GM19025 (cell line): ENCODE data around the gene SLC13A2.

Experiments used
- ATAC-seq: cut with Tn5 transposase; IDR thresholded peaks from one replicate; pipeline ENCODE4 v1.9.1; 2021; ENCODE audit warnings: mild to moderate bottlenecking, low read depth, moderate library complexity; ENCODE audit not compliant: unreplicated experiment

Gene SLC13A2

DNA sequence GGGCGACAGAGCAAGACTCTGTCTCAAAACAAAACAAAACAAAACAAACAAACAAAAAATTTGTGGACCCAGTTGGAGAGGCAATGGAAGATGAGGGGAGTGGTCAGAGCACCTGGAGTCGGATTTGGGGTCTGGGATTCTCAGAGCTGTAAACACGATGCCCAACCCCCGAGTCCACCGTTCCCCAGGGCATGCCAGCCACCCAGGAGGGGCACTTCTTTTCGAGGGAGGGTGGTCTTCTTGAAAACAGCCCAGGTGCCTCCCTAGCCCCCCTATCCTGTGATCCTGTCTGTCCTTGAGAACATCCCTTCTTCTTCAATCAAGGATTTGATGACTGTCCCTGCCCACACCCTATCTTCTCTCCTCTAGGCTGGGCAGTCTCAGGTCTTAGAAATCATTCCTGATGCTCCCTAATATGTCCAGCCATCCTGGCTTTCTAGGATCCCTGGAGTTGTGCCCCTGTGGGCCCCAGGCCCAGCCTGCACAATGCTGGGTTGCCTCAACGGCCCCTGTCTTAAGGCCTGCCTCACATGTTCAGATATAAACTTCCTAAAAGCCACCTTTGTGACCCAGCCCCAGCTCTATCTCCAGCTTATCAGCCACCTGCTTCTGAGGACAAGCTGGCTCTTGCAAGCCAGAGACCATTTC lies 3.1 kb upstream of the SLC13A2 start:
- ATAC-seq = no peak

DNA sequence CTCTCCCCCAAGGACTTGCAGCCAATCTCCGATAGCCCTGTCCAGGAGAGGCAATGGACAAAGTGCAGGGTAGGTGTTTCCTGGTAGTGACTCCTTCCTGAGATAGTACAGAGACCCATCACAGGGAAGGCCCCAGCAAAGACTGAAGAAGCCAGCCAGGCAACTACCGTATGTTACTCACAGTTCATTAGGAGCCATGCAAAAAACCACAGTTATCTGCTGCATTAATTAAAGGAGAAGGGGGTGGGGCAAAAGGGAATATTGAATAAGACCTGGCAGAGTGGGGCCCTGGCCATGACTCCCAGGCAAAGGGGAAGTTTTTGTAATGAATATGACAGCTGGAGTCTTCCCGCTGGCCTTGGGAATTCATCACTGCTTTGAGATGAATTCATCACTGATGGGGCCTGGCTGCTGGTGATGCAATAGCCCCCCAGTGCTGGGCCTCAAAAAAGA lies 2.5 kb upstream of the SLC13A2 start:
- ATAC-seq = no peak

DNA sequence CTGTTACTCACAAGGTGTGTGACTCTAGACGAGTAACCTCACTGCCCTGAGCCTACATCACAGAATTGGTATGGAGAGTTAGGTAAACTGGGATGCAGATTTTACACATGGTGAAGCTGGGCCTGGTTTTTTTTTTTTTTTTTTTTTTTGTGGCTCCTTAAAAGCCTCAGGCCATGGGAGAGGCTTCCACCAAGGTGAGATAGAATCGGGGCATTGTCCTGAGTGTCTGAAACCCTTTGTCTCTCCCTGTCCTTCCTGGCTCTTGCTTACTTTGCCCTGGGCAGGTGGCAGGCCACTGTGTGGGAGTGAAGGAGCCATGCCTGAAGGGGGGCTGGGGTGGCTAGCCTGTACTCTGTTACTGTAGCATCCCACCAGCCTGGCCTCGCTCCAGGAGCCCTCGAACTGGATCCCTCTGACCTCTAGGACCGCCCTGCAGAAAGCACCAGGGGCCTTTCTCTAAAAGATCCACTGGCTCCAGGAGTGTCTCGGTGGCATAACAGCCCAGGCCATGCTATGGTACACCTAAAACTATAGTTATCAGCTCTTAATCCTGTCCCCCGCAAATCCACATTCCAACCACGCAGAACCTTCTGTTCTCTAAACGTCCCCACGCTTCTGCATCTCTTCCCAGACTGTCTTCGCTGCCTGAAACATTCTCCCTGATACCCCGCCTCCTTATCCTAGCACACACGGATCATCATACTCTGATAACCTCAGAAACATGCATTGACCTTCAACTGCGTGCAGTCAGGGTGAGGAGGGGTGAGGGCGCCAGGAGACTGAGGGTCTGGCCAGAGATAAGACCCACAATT lies 1.7 kb upstream of the SLC13A2 start:
- ATAC-seq = no peak

DNA sequence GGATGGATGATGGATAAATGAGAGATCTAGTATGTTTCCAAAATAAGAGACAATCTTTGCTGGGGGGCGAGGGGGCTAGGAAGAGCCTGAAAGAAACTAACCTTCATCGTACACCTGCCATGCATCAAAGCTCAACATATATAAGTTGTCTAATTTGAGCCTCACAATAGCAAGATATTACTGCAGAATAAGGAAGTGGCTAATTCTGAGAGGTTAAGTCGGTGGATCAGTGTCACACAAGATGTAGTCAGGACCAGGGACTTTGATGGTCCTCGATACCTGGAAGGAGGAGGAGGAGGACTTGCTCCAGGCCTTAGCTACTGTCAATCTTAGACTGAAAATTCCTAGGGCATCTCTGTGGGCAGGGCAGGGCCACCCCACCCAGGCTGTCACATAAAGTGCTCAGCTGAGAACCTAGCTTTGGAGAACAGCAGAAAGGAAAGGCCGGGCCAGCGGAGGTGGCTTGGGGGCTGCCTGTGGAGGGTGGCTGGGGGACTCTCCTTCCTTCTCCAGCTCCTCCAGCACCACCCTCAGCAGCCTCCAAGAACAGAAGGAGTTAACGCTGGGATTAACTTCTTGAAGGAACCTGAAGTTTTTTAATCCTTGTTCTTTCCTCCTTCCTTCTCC lies 460 bp upstream of the SLC13A2 start:
- ATAC-seq = no peak

DNA sequence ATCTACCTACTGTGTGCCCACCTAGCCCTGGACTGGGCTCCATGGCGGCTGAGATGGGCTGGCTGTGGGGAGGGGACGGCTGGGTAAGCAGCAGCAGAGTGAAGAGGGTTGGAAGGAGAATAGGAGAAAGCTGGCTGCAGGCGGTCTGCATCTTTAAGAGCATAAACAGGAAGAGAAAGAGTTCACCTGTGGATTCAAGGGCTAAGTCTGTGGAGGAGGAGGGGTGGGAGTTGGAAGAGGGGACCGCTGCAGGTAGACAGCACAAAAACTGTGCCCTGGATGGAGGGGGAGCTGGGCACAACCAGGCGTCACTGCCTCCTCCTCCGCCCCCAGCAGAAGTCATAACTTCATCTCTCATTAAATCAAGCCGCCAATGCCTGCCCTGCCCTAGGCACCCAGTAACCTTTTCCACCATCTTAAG lies 677 bp downstream of the SLC13A2 start:
- no peak for ATAC-seq

DNA sequence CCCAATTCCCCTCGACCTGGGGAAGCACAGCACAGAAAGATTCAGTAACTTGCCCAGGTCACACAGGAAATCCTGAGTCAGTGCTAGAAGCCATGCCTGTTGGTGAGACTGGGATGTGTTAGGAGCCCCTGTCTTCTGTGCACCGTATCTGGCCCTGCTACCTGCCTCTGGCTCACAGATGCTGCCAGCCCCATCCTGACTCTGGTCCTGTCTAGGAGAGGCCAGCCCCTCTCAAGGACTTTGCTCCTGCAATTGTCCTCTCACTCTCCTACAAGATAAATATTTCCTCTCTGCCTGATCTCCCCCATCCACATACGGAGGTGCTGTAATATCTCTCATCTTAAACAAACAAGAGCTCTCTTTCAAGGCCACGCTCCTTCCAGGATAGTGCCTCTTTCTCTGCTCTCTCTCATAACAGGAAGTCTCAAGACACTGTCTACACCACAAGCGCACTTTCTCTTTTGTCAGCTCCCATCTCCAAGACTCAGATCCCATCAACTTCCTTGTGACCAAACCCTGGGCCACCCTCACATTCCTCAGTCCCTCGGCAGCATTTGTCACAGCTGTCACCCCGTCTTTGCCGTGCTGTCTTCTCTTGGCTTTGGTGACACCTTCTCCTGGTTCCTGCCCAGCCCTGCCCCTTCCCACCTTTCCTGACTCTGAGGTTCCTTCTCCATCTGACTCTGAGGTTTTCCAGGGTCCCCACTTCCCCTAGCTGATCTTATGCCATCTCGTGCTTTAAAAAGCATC lies 1.9 kb downstream of the SLC13A2 start:
- ATAC-seq = no peak

DNA sequence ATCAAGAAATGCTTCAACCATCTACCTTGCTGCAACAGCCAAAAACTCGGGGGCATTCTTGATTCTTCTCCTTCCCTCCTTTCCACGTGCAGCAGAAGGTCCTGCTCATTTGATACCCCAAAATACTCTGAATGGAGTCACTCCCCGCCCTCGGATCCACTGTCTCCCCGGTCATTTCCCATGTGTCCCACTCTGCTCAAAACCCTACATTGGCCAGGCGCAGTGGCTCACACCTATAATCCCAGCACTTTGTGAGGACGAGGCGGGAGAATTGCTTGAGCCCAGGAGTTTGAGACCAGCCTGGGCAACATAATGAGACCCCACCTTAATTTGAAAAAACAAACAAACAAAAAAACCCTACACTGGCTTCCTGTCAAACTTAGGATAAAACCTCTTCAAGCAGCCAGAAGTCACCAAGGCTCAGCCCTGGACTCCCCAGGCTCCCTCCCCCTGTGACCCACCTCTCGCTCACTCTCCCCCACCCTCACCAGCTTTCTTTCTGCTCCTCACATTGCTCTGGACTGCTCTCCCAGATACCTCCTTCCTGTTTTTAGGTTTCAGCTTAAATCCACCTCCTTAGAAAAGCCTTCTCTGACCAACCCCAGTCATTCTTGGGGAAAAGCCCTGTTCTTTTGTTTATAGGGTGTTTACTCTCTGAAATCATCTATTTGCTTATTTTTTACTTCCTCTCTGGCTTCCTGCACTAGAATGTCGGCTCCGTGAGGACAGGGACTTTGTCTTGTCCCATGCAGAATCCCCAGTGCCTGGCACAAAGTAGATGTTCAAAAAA lies 2.8 kb downstream of the SLC13A2 start:
- ATAC-seq = no peak

DNA sequence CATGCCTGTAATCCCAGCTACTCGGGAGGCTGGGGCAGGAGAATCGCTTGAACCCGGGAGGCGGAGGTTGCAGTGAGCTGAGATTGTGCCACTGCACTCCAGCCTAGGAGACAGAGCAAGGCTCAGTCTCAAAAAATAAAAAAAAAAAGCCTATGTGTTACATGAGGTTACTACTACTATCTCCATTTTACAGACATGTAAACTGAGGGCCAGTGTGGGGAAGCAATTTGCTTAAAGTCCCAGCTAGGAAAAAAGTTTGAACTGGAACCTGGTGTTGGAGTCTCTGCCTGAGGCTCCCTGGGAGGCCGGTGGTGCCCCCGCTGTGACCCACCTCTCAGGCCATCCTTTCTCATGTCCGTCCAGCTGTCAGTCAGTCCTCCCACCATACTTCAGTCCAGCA lies 4.5 kb downstream of the SLC13A2 start:
- no peak for ATAC-seq

DNA sequence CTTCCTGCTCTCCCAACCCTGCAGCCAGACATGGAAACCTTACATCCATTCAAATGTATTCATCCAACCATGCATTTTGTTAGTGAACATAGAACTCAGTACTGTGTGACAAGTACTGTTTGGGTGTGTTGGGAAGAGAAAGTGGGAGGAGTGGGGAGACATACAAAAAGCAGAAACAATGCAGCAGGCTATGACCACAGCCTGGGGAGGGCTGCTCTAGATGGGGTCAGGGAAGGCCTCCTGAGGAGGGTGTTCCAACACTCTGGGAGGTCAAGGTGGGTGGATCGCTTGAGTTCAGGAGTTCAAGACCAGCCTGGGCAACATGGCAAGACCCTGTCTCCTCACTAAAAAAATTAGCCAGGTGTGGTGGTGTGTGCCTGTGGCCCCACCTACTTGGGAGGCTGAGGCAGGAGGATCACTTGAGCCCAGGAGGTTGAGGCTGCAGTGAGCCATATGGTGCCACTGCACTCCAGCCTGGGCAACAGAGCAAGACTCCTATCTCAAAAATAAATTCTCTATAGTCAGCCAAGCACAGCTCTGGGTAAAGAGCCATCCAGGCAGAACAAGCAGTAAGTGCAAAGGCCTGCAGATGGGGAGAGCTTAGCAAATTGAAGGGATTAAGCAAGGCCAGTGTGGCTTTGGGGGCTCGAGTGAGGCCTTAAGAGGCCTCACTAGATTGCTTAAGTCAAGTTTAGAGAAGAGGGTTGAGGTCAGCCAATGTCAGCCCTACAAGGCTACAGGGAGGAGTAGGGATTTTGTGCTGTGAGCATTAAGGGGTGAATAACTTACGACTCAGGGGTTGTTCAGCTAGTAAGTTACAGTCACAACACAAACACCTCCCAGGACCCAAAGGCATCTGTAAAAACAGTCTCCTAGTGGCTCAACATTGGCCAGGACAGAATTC lies 5.5 kb downstream of the SLC13A2 start:
- ATAC-seq = no peak

DNA sequence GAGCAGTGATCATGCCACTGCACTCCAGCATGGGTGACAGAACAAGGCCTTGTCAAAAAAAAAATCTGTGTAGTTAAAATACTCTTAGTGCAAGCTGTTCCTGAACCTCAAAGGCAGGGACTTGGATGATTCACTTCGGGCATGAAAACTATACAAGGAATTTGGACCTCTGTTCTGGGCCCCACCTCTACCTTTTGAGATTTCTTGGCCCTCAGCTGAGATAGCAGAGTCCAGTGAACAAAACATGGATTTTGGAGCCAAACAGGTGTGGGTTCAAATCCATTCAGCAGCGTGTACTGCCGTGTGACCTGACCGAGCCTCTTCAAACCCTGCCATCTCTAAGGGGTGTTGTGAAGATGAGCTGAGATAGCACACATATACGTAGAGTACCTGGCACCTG lies 6.8 kb downstream of the SLC13A2 start:
- ATAC-seq = no peak

DNA sequence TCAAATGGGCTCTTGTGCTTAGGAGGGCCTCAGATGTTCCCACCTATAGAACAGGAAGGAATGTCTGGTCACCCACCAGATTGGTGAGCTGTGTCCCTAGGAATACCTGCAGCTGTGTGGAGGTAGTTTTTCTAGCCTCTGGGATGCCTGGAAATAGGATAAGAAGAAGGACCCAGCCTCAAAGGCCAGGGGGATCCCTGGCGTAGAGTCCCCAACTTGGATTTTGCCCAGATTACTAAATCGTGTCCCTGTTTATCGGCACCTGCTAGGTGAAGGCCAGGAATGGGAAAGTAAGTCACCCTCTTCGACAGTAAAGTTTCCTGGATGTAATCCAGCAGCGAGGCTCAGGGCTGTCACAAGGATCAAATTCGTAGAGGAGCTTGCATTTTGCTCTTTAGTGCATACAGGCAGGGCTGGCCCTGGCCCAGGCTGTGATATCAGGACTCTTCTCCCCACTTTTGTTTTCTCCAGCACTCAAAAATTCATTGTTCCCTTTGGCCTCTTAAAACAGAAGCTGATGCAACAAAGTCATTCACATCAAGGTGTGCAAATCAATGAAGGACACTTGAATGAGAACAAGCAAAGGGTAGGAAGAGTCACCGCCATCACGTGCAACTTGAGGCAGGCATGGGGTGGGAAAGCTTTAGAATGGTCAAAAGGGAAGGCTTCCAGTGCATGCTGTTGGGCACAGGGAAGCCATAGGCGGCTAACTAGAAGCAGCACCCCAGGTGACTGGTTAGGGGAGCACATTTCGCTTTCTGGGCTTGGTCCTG lies 7.5 kb downstream of the SLC13A2 start:
- no peak for ATAC-seq

DNA sequence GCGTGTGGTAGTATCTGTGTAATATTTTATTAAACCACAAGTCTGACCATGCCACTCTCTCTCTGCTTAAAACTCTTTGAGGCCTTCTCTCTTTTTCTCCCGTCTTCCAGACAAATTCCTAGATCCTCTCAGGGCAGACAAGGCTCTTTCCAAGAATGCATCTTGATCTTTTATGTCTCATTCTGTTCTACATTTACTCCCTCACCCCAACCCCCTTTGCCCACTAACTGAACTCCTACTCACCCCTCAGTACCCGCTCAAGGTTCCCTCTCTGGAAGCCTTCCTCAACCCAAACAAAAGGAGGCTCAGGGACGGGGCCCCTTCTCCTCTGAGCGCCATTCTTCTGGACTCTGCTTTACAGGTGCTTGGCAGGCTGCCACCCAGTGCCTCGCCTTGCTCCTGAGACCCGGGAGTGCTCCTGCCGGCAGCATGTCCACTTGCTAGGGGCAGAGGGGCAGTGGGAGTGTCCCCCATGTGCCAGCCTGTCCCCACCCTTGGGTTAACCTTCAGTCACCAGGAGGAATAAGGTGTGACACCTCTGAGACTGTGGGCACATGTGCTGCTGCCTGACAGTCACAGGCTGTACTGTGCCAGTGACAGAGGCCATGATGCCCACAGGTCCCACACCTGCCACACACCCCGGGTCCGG lies 9.2 kb downstream of the SLC13A2 start:
- ATAC-seq = no peak

DNA sequence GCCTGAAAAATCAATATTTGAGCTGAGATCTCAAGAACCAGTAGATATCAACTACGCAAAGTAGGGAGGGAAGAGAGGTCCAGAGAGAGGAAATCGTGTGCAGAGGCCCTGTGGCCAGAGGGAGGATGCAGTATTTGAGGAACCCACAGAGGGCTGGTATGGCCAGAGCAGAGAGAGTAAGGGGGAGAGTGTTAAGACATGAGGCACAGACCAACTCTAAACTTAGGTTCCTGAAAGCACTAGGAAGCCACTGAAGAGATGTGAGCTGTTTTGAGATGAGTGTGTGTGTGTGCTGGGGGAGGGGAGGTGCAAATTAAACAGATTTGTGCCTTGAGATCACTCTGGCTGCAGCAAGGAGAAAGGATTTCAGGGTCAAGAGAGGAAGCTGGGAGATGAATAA lies 10.9 kb downstream of the SLC13A2 start:
- peak; percentile 70 for ATAC-seq

DNA sequence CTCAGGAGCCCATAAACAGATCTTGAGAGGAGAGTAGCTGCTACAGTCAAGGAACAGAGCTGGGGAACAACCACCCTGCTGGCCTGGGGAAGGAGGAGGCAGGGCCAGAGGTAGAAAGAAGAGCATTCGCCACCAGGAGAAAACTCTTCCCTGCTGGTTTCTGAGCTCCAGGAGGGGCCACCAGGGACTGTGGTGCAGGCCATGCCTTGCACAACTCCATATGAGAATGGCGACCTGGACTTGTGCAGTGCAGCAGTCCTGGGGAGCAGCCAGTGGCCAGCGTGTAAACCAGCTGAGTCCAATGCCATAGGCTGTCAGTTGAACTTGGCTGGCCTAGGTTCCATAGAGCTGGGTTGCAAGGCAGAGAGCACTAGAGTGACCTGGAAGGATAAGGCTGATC lies 11.6 kb downstream of the SLC13A2 start:
- ATAC-seq = no peak

DNA sequence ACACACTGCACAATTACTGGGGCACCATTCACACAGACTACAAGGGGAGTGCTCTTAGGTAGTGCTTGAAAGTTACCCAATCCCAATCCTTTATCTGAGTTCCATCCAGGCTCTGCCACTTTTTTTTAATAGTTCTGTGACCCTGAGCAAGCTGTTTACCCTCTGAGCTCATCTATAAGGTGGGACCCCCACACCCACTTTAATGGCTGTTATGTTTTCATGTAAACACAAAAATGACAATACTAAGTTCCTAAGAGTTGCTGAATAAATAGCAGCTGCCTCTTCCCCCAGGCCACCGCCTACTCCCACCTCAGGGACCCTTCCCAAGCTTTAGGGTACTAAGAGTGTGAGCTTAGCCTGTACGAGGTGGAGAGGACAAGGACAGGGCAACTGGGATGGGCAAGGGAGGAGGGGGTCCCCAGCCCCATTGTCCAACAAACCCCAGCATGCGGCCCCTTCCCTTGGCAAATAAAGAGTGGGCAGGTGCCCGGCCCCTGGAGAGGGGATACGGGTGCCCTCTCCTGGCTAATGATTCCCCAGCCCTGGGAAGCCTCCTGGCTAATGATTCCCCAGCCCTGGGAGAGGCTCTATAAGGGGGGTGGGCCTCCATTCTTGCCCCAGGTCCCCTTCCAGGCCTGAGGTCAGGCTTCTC lies 14.6 kb downstream of the SLC13A2 start:
- ATAC-seq = no peak

DNA sequence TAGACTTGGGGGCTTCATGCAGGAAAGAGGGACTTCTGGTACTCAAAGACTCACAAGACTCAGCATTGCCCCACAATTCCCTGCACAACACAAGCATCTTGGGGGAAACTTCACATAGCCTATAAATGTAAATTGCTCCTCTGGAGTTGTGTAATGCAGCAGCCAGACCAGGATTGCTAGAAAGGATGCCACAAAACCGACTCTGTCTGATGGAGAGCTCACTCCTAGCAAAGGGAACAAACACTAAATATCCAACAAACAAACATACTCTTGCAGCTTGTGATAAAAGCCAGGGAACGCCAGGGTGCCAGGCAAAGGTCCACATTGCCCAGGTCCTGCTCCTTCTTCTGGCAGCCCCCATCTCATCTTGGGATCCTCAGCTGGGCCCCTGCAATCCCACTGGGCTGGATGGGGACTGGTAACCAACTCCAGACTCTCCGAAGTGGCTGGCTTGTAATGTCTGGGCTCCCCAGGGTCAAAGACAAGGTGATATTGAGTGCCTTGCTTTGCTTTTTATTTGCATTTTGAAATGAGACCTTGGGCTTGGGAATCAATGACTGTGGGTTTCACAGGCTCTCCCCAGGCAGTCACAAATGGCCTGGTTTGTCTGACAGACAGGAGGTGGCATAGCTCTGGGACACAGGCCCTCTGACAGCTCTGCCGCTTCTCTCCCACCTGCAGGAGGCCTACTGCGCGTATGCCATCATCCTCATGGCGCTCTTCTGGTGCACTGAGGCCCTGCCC lies 15.3 kb downstream of the SLC13A2 start:
- ATAC-seq = no peak

DNA sequence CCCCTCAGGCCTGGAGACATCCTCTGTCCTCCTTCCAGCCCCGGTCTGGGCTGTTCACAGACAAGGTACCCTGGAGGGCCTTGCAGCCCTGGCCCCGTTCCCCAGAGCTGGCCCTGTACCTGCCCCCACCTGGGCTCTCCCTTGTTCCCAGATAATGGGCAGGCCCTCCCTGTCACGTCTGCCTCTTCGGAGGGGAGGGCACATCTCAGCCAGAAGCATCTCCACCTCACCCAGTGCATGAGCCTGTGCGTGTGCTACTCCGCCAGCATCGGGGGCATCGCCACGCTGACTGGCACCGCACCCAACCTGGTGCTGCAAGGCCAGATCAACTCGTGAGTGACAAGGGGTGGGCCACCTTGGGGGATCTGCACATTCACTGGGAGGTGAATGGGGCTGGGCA lies 17.8 kb downstream of the SLC13A2 start:
- no peak for ATAC-seq
